ENCODE results near the gene C4orf51. TPM values are rescaled to one million over a fixed set of nuclear protein-coding genes. Genes with fewer than 3 reads are reported as not detected.

Gene C4orf51
- total RNA-seq (not detected), polyA plus RNA-seq (ENCODE audit: insufficient read depth, low read depth, low replicate concordance) (not detected)
- long read RNA-seq, donor 1, result 0 reads
- long read RNA-seq, donor 2, partial matches to known transcripts, result 8 of 8 reads
- long read RNA-seq, donor 2, other reads (novel, unspliced or antisense), result 0 of 8 reads
- long read RNA-seq, donor 3, partial matches to known transcripts, result 6 of 6 reads
- long read RNA-seq, donor 3, other reads (novel, unspliced or antisense), result 0 of 6 reads
- long read RNA-seq, donor 4, result 0 reads
- long read RNA-seq, donor 5, result 0 reads
- long read RNA-seq, donor 6, result 0 reads
- long read RNA-seq, donor 7, partial matches to known transcripts, result 0 of 1 reads
- long read RNA-seq, donor 7, other reads (novel, unspliced or antisense), result 1 of 1 reads
- long read RNA-seq, donor 8, partial matches to known transcripts, result 7 of 7 reads
- long read RNA-seq, donor 8, other reads (novel, unspliced or antisense), result 0 of 7 reads
- long read RNA-seq, donor 9, result 0 reads
- long read RNA-seq, donor 10, result 0 reads

DNA sequence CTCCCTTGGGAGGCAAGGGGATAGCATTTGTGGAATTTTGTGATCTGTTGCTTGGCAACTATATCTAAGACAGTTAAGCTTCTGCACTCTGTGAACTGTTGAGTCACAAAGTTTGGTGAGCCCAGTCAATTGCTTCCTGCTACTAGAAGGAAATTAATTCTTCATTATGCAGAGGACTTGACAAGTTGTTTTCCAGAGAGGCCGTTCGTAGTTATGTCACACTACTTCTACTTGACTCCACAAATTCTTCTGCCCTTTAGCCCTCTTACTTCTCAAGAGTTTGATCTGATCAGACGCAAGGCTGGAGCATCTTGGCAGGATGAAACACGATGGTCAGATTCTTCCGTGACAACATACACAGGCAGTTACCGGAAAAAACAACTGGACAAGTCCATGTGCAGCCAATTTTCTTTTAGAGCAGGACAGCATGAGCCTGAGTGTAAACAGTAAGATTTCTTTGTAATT is at the start of gene C4orf51:
C4orf51 (plus strand) TSS at position 156 of the 465 bp plus-strand sequence; CDS start at position 214, 58 bp downstream.
- peak within 1 kb of the TSS in 2 of 3 donors; percentile 13 for H3K4me3 ChIP-seq (ENCODE audit: low read length in 3 of 3)
- H3K36me3 ChIP-seq (ENCODE audit: control insufficient read depth in 2 of 3, insufficient read depth in 3 of 3, low read length in 3 of 3), result no peaks in the 10 kb centered on the region
- H3K27me3 ChIP-seq (ENCODE audit: control insufficient read depth, insufficient read depth, low read length), result no peaks in the 10 kb centered on the region
- peak in 3 of 5 donors; percentile 25 to 72 (median 67) for DNase-seq
- intact Hi-C loops (cut with DNase I), result no loop called here
- H3K4me1 ChIP-seq (ENCODE audit: control insufficient read depth in 2 of 3, insufficient read depth in 2 of 3, low read depth in 1 of 3, low read length in 3 of 3), result peaks cover 0 to 9% (median 3%) of the 10 kb centered on the region in 3 donors
- H3K9me3 ChIP-seq (ENCODE audit: control insufficient read depth in 2 of 3, insufficient read depth in 1 of 3, low read length in 3 of 3), result no peaks in the 10 kb centered on the region
- TF ChIP-seq, protein P1, sequence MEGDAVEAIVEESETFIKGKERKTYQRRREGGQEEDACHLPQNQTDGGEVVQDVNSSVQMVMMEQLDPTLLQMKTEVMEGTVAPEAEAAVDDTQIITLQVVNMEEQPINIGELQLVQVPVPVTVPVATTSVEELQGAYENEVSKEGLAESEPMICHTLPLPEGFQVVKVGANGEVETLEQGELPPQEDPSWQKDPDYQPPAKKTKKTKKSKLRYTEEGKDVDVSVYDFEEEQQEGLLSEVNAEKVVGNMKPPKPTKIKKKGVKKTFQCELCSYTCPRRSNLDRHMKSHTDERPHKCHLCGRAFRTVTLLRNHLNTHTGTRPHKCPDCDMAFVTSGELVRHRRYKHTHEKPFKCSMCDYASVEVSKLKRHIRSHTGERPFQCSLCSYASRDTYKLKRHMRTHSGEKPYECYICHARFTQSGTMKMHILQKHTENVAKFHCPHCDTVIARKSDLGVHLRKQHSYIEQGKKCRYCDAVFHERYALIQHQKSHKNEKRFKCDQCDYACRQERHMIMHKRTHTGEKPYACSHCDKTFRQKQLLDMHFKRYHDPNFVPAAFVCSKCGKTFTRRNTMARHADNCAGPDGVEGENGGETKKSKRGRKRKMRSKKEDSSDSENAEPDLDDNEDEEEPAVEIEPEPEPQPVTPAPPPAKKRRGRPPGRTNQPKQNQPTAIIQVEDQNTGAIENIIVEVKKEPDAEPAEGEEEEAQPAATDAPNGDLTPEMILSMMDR (IDR thresholded peaks at IDR 0.05; ENCODE audit: borderline replicate concordance, extremely low read depth, insufficient read depth), result no peak
- peak; percentile 79 for FAIRE-seq
- peak within 1 kb of the TSS; percentile 44 to 79 for H3K27ac ChIP-seq (ENCODE audit: low read depth in 2 of 2, low read length in 2 of 2)
- H3K9ac ChIP-seq (ENCODE audit: low read length in 3 of 3), result no peak within 1 kb of the TSS

GRCh38 chr4:145635117-145635516 is 44.8 kb upstream of the C4orf51 start:
- H3K9ac ChIP-seq (ENCODE audit: low read length in 3 of 3), result no peak overlapping the region
- no peak for DNase-seq
- TF ChIP-seq, protein P1 (IDR thresholded peaks at IDR 0.05; ENCODE audit: borderline replicate concordance, extremely low read depth, insufficient read depth), result no peak
- no peaks in the 10 kb centered on the region for H3K4me1 ChIP-seq (ENCODE audit: control insufficient read depth in 2 of 3, insufficient read depth in 2 of 3, low read depth in 1 of 3, low read length in 3 of 3)
- intact Hi-C loops (cut with DNase I), result no loop called here
- no peak for FAIRE-seq
- H3K4me3 ChIP-seq (ENCODE audit: low read length in 3 of 3), result no peak overlapping the region
- no peak overlapping the region for H3K27ac ChIP-seq (ENCODE audit: low read depth in 2 of 2, low read length in 2 of 2)
- H3K27me3 ChIP-seq (ENCODE audit: control insufficient read depth, insufficient read depth, low read length), result no peaks in the 10 kb centered on the region
- no peaks in the 10 kb centered on the region for H3K9me3 ChIP-seq (ENCODE audit: control insufficient read depth in 2 of 3, insufficient read depth in 1 of 3, low read length in 3 of 3)
- H3K36me3 ChIP-seq (ENCODE audit: control insufficient read depth in 2 of 3, insufficient read depth in 3 of 3, low read length in 3 of 3), result peaks cover 0 to 5% (median 5%) of the 10 kb centered on the region in 3 donors

GRCh38 chr4:145635630-145636029 is 44.3 kb upstream of the C4orf51 start:
- Histone ChIP-seq H3K36me3 (ENCODE audit: control insufficient read depth in 2 of 3, insufficient read depth in 3 of 3, low read length in 3 of 3) (peaks cover 0 to 5% (median 5%) of the 10 kb centered on the region in 3 donors), H3K9ac (ENCODE audit: low read length in 3 of 3) (no peak overlapping the region), H3K27ac (ENCODE audit: low read depth in 2 of 2, low read length in 2 of 2) (no peak overlapping the region), H3K9me3 (ENCODE audit: control insufficient read depth in 2 of 3, insufficient read depth in 1 of 3, low read length in 3 of 3) (no peaks in the 10 kb centered on the region), H3K4me1 (ENCODE audit: control insufficient read depth in 2 of 3, insufficient read depth in 2 of 3, low read depth in 1 of 3, low read length in 3 of 3) (no peaks in the 10 kb centered on the region), H3K27me3 (ENCODE audit: control insufficient read depth, insufficient read depth, low read length) (no peaks in the 10 kb centered on the region), H3K4me3 (ENCODE audit: low read length in 3 of 3) (no peak overlapping the region)
- TF ChIP-seq, protein P1 (IDR thresholded peaks at IDR 0.05; ENCODE audit: borderline replicate concordance, extremely low read depth, insufficient read depth), result no peak
- FAIRE-seq (no peak), DNase-seq (no peak)
- intact Hi-C loops (cut with DNase I), result no loop called here
